NOMO-1 treated with DMSO at 0.1 percent for 48 hours (cell line): ENCODE data around the gene CUX1.
"Not testable (repeated sequence)": the region's sequence is repeated elsewhere in the genome, so short reads cannot be mapped to it uniquely, and the experiment has no call there.

ENCODE experiments used
- DNase-seq: peaks from one replicate; lab custom pipeline; 2025; ENCODE audit not compliant: unreplicated experiment; lab: John Stamatoyannopoulos, UW

CUX1 gene

DNA sequence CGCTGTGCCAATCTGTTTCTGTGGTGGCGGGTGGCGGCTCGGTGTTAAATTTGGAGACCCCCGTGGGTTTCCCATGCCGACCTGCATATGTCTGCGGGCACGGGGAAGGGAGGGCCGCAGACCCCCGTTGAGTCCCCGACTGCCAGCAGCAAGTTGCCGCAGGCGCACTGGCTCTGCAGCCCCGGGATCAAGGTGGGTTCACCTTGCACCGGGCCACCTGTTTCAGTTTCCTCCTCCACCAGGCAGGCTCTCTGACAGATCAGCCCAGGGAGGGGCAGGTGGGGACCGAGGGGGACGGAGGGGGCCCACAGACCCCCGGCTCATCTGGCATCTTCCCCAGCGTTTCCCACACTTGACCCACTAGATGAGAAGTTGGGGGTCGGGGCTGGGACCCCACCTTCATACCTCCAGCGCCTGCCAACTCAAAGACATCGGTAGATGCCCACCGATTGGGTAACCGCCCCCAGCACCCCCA is 95.9 kb downstream of the CUX1 start:
- no peak for DNase-seq

DNA sequence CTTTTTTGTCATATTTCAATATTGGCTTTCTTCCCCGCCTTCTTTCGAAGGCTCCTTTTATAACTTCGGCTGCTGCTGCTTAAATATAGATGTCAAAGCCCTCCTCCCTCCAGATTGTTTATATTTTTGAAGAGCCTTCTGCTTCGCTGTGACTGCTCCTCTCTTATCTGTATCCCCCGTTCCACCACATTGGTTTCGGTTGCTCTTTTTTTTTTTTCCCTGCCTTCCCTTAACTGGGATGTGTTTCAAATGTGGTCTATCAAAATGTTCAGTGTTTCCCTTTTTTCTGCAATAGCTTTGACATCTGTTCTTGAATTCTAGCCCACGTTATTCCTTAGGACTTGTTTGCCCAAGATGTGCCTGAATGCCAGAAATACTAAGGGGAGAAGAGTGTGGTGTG is 96.4 kb downstream of the CUX1 start:
- DNase-seq, result no peak

DNA sequence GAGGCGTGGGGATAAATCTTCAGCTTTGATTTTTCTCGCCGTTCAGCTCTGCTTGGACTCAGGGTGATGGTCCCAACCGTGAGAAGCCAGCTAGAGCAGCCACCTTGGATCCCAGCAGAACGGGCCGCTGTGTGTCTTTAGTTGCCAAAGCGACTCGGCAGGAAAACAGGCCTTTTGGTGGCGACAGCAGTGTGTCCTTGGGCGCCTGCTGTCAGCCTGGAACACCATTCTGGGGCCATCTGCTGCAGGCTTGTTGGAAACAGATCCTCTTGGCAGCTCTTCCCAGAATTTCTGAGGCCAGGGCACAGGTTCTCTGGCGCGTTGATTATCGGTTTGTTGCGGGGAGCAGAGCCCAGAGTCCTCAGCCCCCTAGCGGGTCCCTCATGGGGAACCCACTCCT is 97.6 kb downstream of the CUX1 start:
- no peak for DNase-seq

DNA sequence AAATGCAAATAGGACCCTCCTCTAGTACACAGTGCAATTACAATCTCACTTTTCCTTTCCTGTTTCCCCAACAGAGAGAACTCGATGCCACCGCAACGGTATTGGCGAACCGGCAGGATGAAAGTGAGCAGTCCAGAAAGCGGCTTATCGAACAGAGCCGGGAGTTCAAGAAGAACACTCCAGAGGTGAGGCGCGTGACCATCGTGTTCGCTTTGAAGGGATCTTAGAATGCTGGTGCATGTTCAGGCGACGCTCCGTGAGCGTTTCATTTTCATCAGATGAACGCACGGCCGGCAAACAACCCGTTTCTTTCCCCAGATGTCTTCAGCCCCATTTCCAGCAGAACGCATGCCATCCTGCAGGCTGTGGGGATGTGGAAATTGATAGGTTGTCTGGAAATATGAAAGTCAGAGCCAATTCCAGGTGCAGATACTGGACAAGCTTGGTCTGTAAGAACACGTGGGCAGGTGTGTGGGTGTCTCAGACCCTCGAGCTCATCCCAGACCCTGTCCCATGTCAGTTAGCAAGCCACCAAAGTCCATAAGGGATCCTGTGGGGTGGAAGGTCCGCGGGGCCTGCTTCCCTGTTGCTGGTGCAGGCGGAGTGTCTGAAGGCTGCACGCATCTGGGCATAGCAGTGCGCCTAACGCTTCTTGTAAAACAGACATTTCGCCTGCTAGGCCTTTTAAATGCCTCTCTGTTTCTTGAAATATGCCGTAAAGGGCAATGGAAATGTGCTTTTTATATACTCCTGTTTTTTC is 98.8 kb downstream of the CUX1 start:
- DNase-seq, result no peak

GRCh38 chr7:101916876-101917275 is 99.5 kb downstream of the CUX1 start:
- no peak for DNase-seq

DNA sequence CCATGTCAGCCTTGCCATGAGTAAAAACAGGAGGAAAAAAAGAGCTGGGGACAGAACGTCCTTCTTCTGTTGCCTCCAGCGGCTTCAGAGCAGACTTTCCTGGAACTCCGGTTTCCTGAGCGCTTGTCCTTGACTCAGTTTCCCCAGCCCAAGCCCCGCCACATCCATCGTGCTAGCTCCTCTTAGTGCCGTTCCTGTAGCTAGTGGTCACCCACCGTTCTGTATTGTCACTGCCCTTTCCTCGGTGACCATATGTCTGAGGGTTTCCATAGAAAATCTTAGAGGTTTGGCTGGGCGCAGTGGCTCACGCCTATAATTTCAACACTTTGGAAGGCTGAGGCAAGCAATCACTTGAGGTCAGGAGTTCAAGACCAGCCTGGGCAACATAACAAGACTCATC is 100.1 kb downstream of the CUX1 start:
- DNase-seq, result no peak

GRCh38 chr7:101918426-101918825 is 101.0 kb downstream of the CUX1 start:
- no peak for DNase-seq

GRCh38 chr7:101919363-101920115 is 102.1 kb downstream of the CUX1 start:
- no peak for DNase-seq

- DNase-seq, result no peak
Observed at GRCh38 chr7:101921061-101921460, 103.6 kb downstream of the CUX1 start.

GRCh38 chr7:101921546-101922489 is 104.4 kb downstream of the CUX1 start:
- DNase-seq, result not testable (repeated sequence)

GRCh38 chr7:101922631-101923601 is 105.5 kb downstream of the CUX1 start:
- no peak for DNase-seq

DNA sequence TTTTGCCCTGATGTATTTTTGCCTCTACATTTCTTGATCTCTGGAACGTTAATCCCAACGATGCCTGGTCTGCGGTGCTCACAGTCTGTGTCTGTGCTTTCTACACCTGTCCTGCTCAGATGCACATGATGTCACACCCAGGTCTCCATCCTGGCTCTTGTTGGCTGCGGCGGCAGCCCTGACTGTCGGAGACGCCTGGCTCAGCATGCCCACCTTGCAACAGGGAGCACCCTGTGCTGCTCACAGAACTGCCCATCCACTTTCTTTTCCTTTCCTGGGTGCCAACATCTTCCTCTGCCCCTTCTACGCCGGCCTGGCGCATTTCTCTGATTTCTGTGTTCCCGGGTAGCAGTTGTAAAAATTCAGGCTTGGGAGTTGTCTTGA is 106.2 kb downstream of the CUX1 start:
- DNase-seq, result no peak

- no peak for DNase-seq
Observed at GRCh38 chr7:101924171-101924570, 106.7 kb downstream of the CUX1 start.

GRCh38 chr7:101926265-101926664 is 108.8 kb downstream of the CUX1 start:
- DNase-seq, result no peak

DNA sequence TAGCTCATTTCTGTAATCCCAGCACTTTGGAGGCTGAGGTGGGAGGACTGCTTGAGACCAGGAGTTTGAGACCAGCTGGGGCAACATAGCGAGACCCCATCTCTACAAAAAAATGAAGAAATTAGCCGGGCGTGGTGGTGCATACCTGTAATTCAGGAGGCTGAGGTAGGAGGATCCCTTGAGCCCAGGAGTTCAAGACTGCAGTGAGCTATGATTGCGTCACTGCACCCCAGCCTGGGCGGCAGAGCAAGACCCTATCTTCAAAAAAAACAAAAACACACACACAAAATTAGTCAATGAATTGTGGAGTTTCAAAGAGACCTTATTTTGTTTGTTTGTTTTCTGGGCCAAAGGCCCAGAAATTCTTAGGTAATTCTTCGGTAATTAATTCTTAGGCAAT is 110.0 kb downstream of the CUX1 start:
- DNase-seq, result no peak

- no peak for DNase-seq
Observed at GRCh38 chr7:101927802-101928201, 110.4 kb downstream of the CUX1 start.

- DNase-seq, result no peak
Observed at GRCh38 chr7:101929256-101929655, 111.8 kb downstream of the CUX1 start.

DNA sequence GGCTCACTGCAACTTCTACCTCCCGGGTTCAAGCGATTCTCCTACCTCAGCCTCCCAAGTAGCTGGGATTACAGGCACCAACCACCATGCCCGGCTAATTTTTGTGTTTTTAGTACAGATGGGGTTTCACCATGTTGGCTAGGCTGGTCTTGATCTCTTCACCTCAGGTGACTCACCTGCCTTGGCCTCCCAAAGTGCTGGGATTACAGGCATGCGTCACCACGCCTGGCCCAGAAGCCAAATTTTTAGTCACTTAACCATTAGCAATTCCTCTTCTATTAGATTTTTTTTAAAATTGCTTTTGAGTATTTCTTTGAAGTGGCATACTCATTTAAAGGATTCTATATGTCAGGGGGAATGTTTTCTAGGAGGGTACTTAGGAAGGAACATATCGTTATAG is 112.5 kb downstream of the CUX1 start:
- DNase-seq, result not testable (repeated sequence)

- no peak for DNase-seq
Observed at GRCh38 chr7:101932083-101932482, 114.7 kb downstream of the CUX1 start.

DNA sequence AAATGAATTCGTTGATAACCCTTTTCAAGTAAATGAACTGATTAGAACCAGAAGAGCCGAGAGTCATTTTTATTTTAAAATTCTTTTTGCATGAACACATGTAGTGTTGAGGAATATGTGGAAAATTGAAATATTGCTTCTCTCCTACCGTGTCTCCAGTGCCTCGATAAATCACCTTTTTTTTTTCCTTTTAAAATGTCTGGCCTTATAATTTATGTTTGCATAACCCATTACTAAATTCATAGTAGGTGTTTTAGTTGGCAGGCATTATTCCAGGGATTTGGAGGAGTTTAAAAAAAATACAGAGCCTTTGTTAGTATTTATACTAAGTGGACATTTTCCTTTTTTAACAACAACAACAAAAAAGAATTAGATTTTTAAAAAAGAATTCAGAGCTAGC is 115.6 kb downstream of the CUX1 start:
- no peak for DNase-seq
